Activated T-helper 17 cell treated with anti-CD3 and anti-CD28 coated beads, Interleukin-2, amount 50 U/mL, for 72 hours (primary cell): ENCODE results near the gene ANO10. TPM values are rescaled to one million over a fixed set of nuclear protein-coding genes. Genes with fewer than 3 reads are reported as not detected.
"Not testable (repeated sequence)": the region's sequence is repeated elsewhere in the genome, so short reads cannot be mapped to it uniquely, and the experiment has no call there.

Source experiments
- ATAC-seq: fragments of 150-1000 bp; cut with Tn5 transposase; replicated peaks from 2 replicates; pipeline ENCODE4 v1.10.0; 2021; ENCODE audit warnings: mild to moderate bottlenecking, moderate library complexity
- H3K27ac Mint-ChIP-seq: one replicate; pipeline ENCODE4 v1.8.0; 2022; ENCODE audit warnings: mixed read lengths
- H3K27me3 Mint-ChIP-seq: one replicate; pipeline ENCODE4 v1.8.0; 2022; ENCODE audit warnings: mixed read lengths
- H3K36me3 Mint-ChIP-seq: one replicate; pipeline ENCODE4 v1.8.0; 2022; ENCODE audit warnings: low read depth, mild to moderate bottlenecking, mixed read lengths
- H3K4me1 Mint-ChIP-seq: one replicate; pipeline ENCODE4 v1.8.0; 2022; ENCODE audit warnings: mixed read lengths
- H3K4me3 Mint-ChIP-seq: one replicate; pipeline ENCODE4 v1.8.0; 2022; ENCODE audit warnings: mild to moderate bottlenecking, mixed read lengths
- H3K9me3 Mint-ChIP-seq: one replicate; pipeline ENCODE4 v1.8.0; 2022; ENCODE audit warnings: mixed read lengths
- total RNA-seq, 2 donors: library from RNA; stranded (reverse); gene quantifications; one replicate each; pipeline ENCODE4 v1.2.3, GENCODE V29; 2022

ANO10 gene
- total RNA-seq, 2 donors from 2014 or later: 6.4 to 10.6 TPM

- H3K4me1 Mint-ChIP-seq: no peaks in the 10 kb centered on the region
- H3K4me3 Mint-ChIP-seq: no peak overlapping the region
- H3K9me3 Mint-ChIP-seq: no peaks in the 10 kb centered on the region
- no peaks in the 10 kb centered on the region for H3K27me3 Mint-ChIP-seq
- H3K27ac Mint-ChIP-seq: no peak overlapping the region
- H3K36me3 Mint-ChIP-seq: no peaks in the 10 kb centered on the region
- no peak for ATAC-seq
These were observed 249.6 kb downstream of the ANO10 start for GRCh38 chr3:43372007-43372740.

DNA sequence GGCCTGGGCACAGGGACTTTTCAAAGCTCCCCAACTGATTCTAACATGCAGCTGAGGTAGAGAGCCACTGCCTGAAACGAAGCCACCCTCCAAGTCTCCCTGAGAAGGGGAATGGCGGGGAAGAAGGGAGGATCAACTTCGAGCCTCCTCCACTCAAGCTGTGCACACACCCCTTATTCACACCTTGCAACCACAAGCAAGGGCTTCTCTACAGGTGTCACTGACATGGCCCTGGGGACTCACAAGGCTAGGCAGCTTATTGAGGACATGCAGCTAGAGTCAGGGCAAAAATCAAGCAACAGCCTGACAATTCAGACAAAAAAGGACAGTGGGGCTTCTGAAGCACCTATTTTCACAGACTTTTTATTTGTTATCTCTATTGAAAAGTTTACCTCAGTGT is 250.3 kb downstream of the ANO10 start:
- Mint-ChIP-seq H3K4me3 (no peak overlapping the region), H3K9me3 (no peaks in the 10 kb centered on the region), H3K27me3 (no peaks in the 10 kb centered on the region), H3K4me1 (no peaks in the 10 kb centered on the region), H3K36me3 (no peaks in the 10 kb centered on the region), H3K27ac (no peak overlapping the region)
- no peak for ATAC-seq

- Mint-ChIP-seq H3K27me3 (no peaks in the 10 kb centered on the region), H3K4me1 (no peaks in the 10 kb centered on the region), H3K36me3 (no peaks in the 10 kb centered on the region), H3K9me3 (no peaks in the 10 kb centered on the region), H3K27ac (no peak overlapping the region), H3K4me3 (no peak overlapping the region)
- ATAC-seq: no peak
These were observed 251.4 kb downstream of the ANO10 start for GRCh38 chr3:43370293-43370980.

GRCh38 chr3:43369404-43370292 is 252.2 kb downstream of the ANO10 start:
- H3K4me1 Mint-ChIP-seq: no peaks in the 10 kb centered on the region
- ATAC-seq: no peak
- no peak overlapping the region for H3K4me3 Mint-ChIP-seq
- H3K9me3 Mint-ChIP-seq: no peaks in the 10 kb centered on the region
- no peaks in the 10 kb centered on the region for H3K36me3 Mint-ChIP-seq
- H3K27me3 Mint-ChIP-seq: no peaks in the 10 kb centered on the region
- no peak overlapping the region for H3K27ac Mint-ChIP-seq

DNA sequence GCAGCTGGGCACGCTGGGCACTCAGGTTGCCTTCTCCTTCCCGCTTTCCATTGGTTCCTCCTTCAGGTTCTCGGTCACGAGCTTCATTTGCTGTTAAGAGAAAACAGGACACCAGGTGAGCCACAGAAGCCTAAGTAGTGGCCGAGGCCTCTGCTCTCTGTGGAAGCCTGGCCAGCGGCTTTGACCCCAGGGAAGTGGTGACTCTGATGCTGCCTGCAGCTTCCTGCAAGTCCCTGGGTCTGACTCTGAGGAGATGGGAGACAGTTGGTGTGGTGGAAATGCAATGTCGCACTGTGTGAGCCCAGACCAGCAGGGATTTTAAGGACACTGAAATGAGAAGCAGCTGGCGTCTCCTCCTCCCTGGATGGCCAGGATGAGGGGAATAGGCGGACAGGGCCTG is 254.9 kb downstream of the ANO10 start:
- no peak overlapping the region for H3K4me3 Mint-ChIP-seq
- ATAC-seq: no peak
- no peaks in the 10 kb centered on the region for H3K4me1 Mint-ChIP-seq
- no peaks in the 10 kb centered on the region for H3K36me3 Mint-ChIP-seq
- H3K9me3 Mint-ChIP-seq: no peaks in the 10 kb centered on the region
- no peak overlapping the region for H3K27ac Mint-ChIP-seq
- H3K27me3 Mint-ChIP-seq: no peaks in the 10 kb centered on the region

- H3K9me3 Mint-ChIP-seq: no peaks in the 10 kb centered on the region
- ATAC-seq: no peak
- no peak overlapping the region for H3K27ac Mint-ChIP-seq
- H3K4me1 Mint-ChIP-seq: no peaks in the 10 kb centered on the region
- no peaks in the 10 kb centered on the region for H3K27me3 Mint-ChIP-seq
- no peaks in the 10 kb centered on the region for H3K36me3 Mint-ChIP-seq
- no peak overlapping the region for H3K4me3 Mint-ChIP-seq
These were observed 255.3 kb downstream of the ANO10 start for GRCh38 chr3:43366481-43366880.

DNA sequence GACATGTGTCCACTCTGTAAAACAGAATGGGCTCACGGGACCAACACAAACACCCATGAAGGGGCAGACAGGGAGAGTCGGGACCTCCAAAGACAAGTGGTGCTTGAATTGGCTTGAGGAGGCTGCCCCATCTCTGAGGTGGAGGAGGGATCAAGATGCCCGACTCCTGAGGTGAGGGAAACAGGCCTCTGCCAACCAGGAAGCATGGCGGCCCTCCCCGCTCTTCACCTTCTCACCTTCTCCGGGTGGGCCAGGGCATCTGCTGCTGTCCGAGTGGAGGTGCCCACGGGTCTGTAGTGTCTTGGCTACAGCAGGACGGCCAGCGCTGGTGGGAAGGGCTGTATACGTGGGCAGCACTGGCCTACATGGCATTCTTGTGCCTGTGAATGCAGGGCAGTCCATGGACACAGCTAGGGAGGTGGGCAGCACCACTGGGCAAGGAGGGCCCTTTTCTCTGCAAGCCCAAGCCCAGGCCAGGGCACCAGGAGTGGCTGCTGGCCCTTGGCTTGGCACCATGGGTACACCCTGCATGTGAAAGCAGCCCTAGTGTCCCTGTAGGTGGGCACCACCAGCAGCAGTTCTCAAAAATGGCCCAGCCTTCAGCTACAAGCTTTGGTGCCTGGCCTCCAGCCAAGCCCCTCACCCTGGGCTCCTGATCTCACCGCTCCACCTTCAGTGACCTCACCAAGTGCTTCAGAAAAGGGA is 256.1 kb downstream of the ANO10 start:
- H3K4me3 Mint-ChIP-seq: no peak overlapping the region
- no peaks in the 10 kb centered on the region for H3K36me3 Mint-ChIP-seq
- no peaks in the 10 kb centered on the region for H3K9me3 Mint-ChIP-seq
- no peaks in the 10 kb centered on the region for H3K4me1 Mint-ChIP-seq
- H3K27ac Mint-ChIP-seq: no peak overlapping the region
- no peaks in the 10 kb centered on the region for H3K27me3 Mint-ChIP-seq
- ATAC-seq: no peak

DNA sequence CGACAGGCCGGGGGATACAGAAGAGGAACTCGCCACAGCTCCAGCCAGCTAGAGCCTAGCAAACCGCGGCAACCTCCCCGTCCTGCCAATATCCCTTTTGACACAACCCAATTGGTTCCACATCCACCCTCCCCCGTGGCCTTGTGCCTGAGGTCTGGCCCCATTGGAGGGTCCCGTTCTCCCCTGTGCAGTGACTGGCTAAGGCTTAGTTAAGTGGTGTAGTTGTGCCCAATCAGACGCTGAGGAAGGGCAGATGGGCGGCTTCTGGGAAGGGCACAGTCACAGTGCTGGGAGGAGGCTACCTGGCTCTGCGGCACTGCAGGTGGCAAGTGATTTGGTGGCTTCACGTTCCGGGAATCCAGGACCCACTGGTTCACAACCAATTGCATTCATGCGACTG is 256.9 kb downstream of the ANO10 start:
- no peaks in the 10 kb centered on the region for H3K27me3 Mint-ChIP-seq
- no peak for ATAC-seq
- no peaks in the 10 kb centered on the region for H3K36me3 Mint-ChIP-seq
- no peaks in the 10 kb centered on the region for H3K9me3 Mint-ChIP-seq
- no peak overlapping the region for H3K27ac Mint-ChIP-seq
- H3K4me1 Mint-ChIP-seq: no peaks in the 10 kb centered on the region
- H3K4me3 Mint-ChIP-seq: no peak overlapping the region

DNA sequence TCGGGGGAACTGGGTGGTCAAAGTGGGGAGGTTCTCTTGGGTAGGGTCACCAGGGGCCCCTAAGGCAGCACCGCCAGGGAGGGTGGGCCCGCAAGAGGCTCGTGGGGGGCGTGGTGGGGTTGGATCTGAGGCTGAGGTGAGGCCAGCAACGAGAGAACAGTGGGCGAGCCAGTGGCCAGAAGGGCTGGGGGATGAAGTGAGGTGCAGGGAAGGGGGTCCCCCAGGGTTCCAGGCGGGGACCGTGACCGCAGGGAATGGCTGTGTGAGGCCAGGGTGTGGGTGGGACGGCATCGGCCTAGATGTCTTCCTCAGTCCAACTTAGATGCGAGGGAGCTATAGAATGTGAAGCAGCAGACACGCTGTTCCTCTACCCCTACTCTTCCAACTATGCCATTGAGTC is 257.3 kb downstream of the ANO10 start:
- Mint-ChIP-seq H3K4me1 (no peaks in the 10 kb centered on the region), H3K27me3 (no peaks in the 10 kb centered on the region), H3K27ac (no peak overlapping the region), H3K4me3 (no peak overlapping the region), H3K9me3 (no peaks in the 10 kb centered on the region), H3K36me3 (no peaks in the 10 kb centered on the region)
- no peak for ATAC-seq

DNA sequence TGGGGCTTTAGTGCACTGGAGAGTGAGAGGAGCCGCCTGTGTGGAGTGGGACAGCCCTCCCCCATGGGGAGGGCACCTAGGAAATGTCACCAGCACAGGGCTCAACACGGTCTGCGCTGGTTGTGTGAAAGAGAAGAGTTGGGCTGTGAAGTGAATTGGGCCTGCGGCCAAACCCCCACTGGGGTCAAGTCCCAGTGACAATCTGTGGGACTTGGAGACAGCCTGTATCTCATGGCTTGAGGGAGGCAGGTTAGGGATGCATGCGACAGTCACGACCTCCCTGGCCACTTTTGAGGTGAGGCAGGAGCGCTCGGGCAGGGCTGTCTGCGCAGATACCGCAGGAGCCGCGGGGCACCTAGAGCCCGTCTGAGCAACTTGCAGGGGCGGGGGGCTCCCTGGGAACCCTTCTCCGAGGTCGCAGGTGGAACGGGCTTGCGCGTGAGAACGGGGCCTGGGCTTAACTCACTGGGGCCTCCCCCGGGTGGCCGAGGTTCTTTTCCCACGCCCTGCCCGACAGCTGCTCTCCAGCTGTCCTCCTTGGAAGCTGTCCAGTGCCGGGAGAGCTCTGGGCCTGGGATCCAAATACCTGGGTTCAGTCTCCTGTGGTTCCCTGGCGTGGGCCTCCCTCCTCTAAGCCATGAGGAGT is 258.1 kb downstream of the ANO10 start:
- Mint-ChIP-seq H3K27me3 (no peaks in the 10 kb centered on the region), H3K4me1 (no peaks in the 10 kb centered on the region), H3K4me3 (no peak overlapping the region), H3K36me3 (no peaks in the 10 kb centered on the region), H3K27ac (peak overlapping the region; percentile 40), H3K9me3 (no peaks in the 10 kb centered on the region)
- ATAC-seq: no peak

- Mint-ChIP-seq H3K4me1 (no peaks in the 10 kb centered on the region), H3K4me3 (no peak overlapping the region)
These were observed 258.9 kb downstream of the ANO10 start for GRCh38 chr3:43362961-43363360.

DNA sequence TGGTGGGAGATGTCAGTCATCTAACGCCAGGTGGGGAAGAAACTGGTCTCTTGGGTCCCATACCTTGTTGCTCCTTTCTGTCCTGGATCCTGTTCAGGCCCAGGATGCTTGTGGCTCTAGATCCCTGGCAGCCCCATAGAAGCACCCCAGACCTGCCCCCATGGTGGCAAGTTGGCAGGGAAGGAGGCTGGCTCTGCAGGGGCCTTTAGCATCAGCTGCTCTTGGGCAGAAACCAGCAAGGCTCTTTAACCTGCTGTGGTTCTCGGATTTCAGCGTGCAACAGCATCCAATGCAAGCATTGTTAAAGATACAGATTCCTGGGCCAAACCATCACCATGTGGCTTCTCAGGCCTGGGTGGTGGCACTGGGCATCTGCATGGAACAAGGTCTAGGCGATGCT is 259.6 kb downstream of the ANO10 start:
- Mint-ChIP-seq H3K4me3 (no peak overlapping the region), H3K9me3 (peaks cover 5% of the 10 kb centered on the region), H3K36me3 (no peaks in the 10 kb centered on the region), H3K4me1 (no peaks in the 10 kb centered on the region), H3K27me3 (no peaks in the 10 kb centered on the region), H3K27ac (no peak overlapping the region)
- no peak for ATAC-seq

More at GRCh38 chr3:43362961-43363360, 258.9 kb downstream of the ANO10 start:
- Mint-ChIP-seq H3K27ac (peak overlapping the region; percentile 40), H3K9me3 (no peaks in the 10 kb centered on the region), H3K27me3 (no peaks in the 10 kb centered on the region), H3K36me3 (no peaks in the 10 kb centered on the region)
- no peak for ATAC-seq

DNA sequence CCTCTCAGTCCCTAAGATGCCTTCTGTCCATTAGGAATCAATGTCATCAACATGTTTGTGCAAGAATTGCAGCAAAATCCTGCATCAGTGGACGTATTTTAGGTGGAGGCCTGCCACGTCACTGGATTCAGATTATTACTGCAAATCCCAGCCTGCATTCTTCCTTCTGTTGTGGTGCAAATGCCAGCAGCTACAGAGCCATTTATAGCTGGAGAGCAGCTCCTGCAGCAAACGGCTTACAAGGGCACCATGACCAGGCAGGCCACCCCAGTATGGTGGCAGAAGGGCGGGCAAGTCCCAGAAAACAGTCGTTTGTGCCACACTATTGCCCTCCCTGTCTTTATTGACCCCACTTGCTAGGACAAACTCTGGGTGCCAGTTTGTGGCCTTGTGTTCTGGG is 260.7 kb downstream of the ANO10 start:
- H3K4me3 Mint-ChIP-seq: no peak overlapping the region
- H3K27ac Mint-ChIP-seq: no peak overlapping the region
- no peaks in the 10 kb centered on the region for H3K27me3 Mint-ChIP-seq
- no peaks in the 10 kb centered on the region for H3K36me3 Mint-ChIP-seq
- peaks cover 10% of the 10 kb centered on the region for H3K9me3 Mint-ChIP-seq
- no peaks in the 10 kb centered on the region for H3K4me1 Mint-ChIP-seq
- no peak for ATAC-seq

- peaks cover 34% of the 10 kb centered on the region for H3K9me3 Mint-ChIP-seq
- H3K4me3 Mint-ChIP-seq, H3K27ac Mint-ChIP-seq, ATAC-seq, H3K27me3 Mint-ChIP-seq, H3K4me1 Mint-ChIP-seq: not testable (repeated sequence)
- H3K36me3 Mint-ChIP-seq: peaks cover 22% of the 10 kb centered on the region
These were observed 265.8 kb downstream of the ANO10 start for GRCh38 chr3:43356033-43356432.
